ENCODE results near the gene SOCS1.

The SOCS1 gene

GRCh38 chr16:11207646-11208045 lies 48.4 kb downstream of the SOCS1 start:
- no peak for TF ChIP-seq SIN3A (IDR thresholded peaks at IDR 0.05; ENCODE audit: borderline replicate concordance, insufficient read depth, low read length)
- no peak for TF ChIP-seq REST (IDR thresholded peaks at IDR 0.05; ENCODE audit: insufficient read depth in 1 of 2, low read depth in 2 of 2, low read length in 2 of 2)
- no peak for TF ChIP-seq FOXP2 (optimal IDR thresholded peaks at IDR 0.05; ENCODE audit: borderline replicate concordance, extremely low read depth, extremely low read length, insufficient read depth)
- TF ChIP-seq TAF1 (IDR thresholded peaks at IDR 0.05; ENCODE audit: borderline replicate concordance, insufficient read depth, low read length) = no peak
- TF ChIP-seq POLR2AphosphoS5 (IDR thresholded peaks at IDR 0.05; ENCODE audit: low read depth, low read length) = no peak

- TF ChIP-seq POLR2AphosphoS5 (IDR thresholded peaks at IDR 0.05; ENCODE audit: low read depth, low read length) = no peak
- no peak for TF ChIP-seq FOXP2 (optimal IDR thresholded peaks at IDR 0.05; ENCODE audit: borderline replicate concordance, extremely low read depth, extremely low read length, insufficient read depth)
- TF ChIP-seq SIN3A (IDR thresholded peaks at IDR 0.05; ENCODE audit: borderline replicate concordance, insufficient read depth, low read length) = no peak
- TF ChIP-seq TAF1 (IDR thresholded peaks at IDR 0.05; ENCODE audit: borderline replicate concordance, insufficient read depth, low read length) = no peak
- no peak for TF ChIP-seq REST (IDR thresholded peaks at IDR 0.05; ENCODE audit: insufficient read depth in 1 of 2, low read depth in 2 of 2, low read length in 2 of 2)
These were observed 50.0 kb downstream of the SOCS1 start for GRCh38 chr16:11205754-11206581.

GRCh38 chr16:11205065-11205699 lies 50.8 kb downstream of the SOCS1 start:
- TF ChIP-seq FOXP2 (optimal IDR thresholded peaks at IDR 0.05; ENCODE audit: borderline replicate concordance, extremely low read depth, extremely low read length, insufficient read depth) = no peak
- TF ChIP-seq TAF1 (IDR thresholded peaks at IDR 0.05; ENCODE audit: borderline replicate concordance, insufficient read depth, low read length) = no peak
- TF ChIP-seq SIN3A (IDR thresholded peaks at IDR 0.05; ENCODE audit: borderline replicate concordance, insufficient read depth, low read length) = no peak
- TF ChIP-seq REST (IDR thresholded peaks at IDR 0.05; ENCODE audit: insufficient read depth in 1 of 2, low read depth in 2 of 2, low read length in 2 of 2) = no peak

- TF ChIP-seq POLR2AphosphoS5 (IDR thresholded peaks at IDR 0.05; ENCODE audit: low read depth, low read length) = no peak
- TF ChIP-seq FOXP2 (optimal IDR thresholded peaks at IDR 0.05; ENCODE audit: borderline replicate concordance, extremely low read depth, extremely low read length, insufficient read depth) = no peak
- TF ChIP-seq REST (IDR thresholded peaks at IDR 0.05; ENCODE audit: insufficient read depth in 1 of 2, low read depth in 2 of 2, low read length in 2 of 2) = no peak
- no peak for TF ChIP-seq TAF1 (IDR thresholded peaks at IDR 0.05; ENCODE audit: borderline replicate concordance, insufficient read depth, low read length)
- no peak for TF ChIP-seq SIN3A (IDR thresholded peaks at IDR 0.05; ENCODE audit: borderline replicate concordance, insufficient read depth, low read length)
These were observed 51.4 kb downstream of the SOCS1 start for GRCh38 chr16:11204513-11205047.

Measured in PFSK-1 (cell line).